Stomach (tissue), 4 donors: ENCODE results near the gene JMJD4.

ENCODE experiments used
- CTCF ChIP-seq, 7 experiments: fragments of 450-650 bp in 4 of 7; fragments of 200-600 bp in 3 of 7; sonication (generic) in 3 of 7; IDR thresholded peaks; one replicate each; pipeline ENCODE4 v1.5.1; 2016 to 2019; ENCODE audit warnings: antibody characterized with exemption in 7 of 7, control low read depth in 2 of 7, mild to moderate bottlenecking in 1 of 7
- EP300 ChIP-seq: sonication (generic); formaldehyde crosslinking; IDR thresholded peaks from one replicate; pipeline ENCODE4 v1.6.1; 2017; ENCODE audit warnings: antibody characterized with exemption
- POLR2A ChIP-seq, 4 donors: fragments of 450-650 bp; IDR thresholded peaks; one replicate each; pipeline ENCODE4 v1.6.1; 2016; ENCODE audit warnings: antibody characterized with exemption in 4 of 4, control low read depth in 2 of 4, mild to moderate bottlenecking in 1 of 4, moderate library complexity in 1 of 4

GRCh38 chr1:227760377-227760776, 25.3 kb upstream of the JMJD4 start:
- TF ChIP-seq CTCF (IDR thresholded peaks at IDR 0.05), result no peak
- no peak for TF ChIP-seq EP300
- TF ChIP-seq POLR2A (IDR thresholded peaks at IDR 0.05), result no peak
